HepG2 (cell line): ENCODE results near the gene CCNG1. TPM values are rescaled to one million over a fixed set of nuclear protein-coding genes. Genes with fewer than 3 reads are reported as not detected.

Experiments used
- FOXC1 ChIP-seq: sonication (generic); formaldehyde crosslinking; IDR thresholded peaks from 2 replicates; pipeline ENCODE4 v1.8.0; 2022; ENCODE audit warnings: mild to moderate bottlenecking, missing genetic modification reagents, borderline replicate concordance
- IKZF5 ChIP-seq: IDR thresholded peaks from 2 replicates; pipeline ENCODE4 v1.6.1; 2018; ENCODE audit warnings: missing genetic modification reagents, mild to moderate bottlenecking, missing compliant biosample characterization
- KAT7 ChIP-seq: IDR thresholded peaks from 2 replicates; pipeline ENCODE4 v1.6.1; 2018; ENCODE audit warnings: borderline replicate concordance, missing compliant biosample characterization
- KMT2B ChIP-seq: IDR thresholded peaks from 2 replicates; pipeline ENCODE4 v1.6.1; 2016; ENCODE audit warnings: missing genetic modification reagents, missing compliant biosample characterization
- ZNF232 ChIP-seq: sonication (generic); formaldehyde crosslinking; IDR thresholded peaks from 2 replicates; pipeline ENCODE4 v1.4.0; 2020; ENCODE audit warnings: missing genetic modification reagents, borderline replicate concordance
- ZNF260 ChIP-seq: sonication (generic); formaldehyde crosslinking; IDR thresholded peaks from 2 replicates; pipeline ENCODE4 v1.4.0; 2020; ENCODE audit warnings: missing genetic modification reagents, low read depth, mild to moderate bottlenecking, borderline replicate concordance
- ZNF503 ChIP-seq: sonication (generic); formaldehyde crosslinking; IDR thresholded peaks from 2 replicates; pipeline ENCODE4 v1.4.0; 2020; ENCODE audit warnings: missing genetic modification reagents
- polyA plus RNA-seq, 8 experiments: library from polyadenylated mRNA; depleted of rRNA in 3 of 8; stranded (reverse) in 7 of 8; unstranded in 1 of 8; fragments of >200 nt; fragmentation: Illumina TruSeq in 4 of 8; extraction: Trizol in 4 of 8; gene quantifications; 2 replicates each; pipeline versions ENCODE4 v1.2.1 to v1.2.3, GENCODE V29; 2011 to 2016; ENCODE audit warnings: low read depth in 4 of 8, missing spikeins in 1 of 8, mixed read lengths in 1 of 8; ENCODE audit not compliant: insufficient read depth in 1 of 8
- total RNA-seq, 5 experiments: library from RNA; depleted of rRNA; stranded (reverse); fragments of >200 nt; fragmentation: Illumina TruSeq; extraction: Trizol; gene quantifications; 2 replicates each; pipeline ENCODE4 v1.2.3, GENCODE V29; 2016; ENCODE audit warnings: low read depth in 1 of 5
- TF ChIP-seq, protein P1 (sequence below): sonication (generic); formaldehyde crosslinking; IDR thresholded peaks from 2 replicates; pipeline ENCODE4 v1.9.0; 2021; ENCODE audit warnings: mild to moderate bottlenecking, missing genetic modification reagents
- TF ChIP-seq, protein P2 (sequence below): sonication (generic); formaldehyde crosslinking; conservative IDR thresholded peaks from 2 replicates; pipeline ENCODE4 v1.8.0; 2022; ENCODE audit warnings: missing genetic modification reagents

Gene CCNG1
- total and polyA plus RNA-seq, 2 of the 13 experiments (the other 11 are each of a cell fraction or from before 2014, with no cell fraction given), result 181 to 353 TPM

- TF ChIP-seq, protein P1, sequence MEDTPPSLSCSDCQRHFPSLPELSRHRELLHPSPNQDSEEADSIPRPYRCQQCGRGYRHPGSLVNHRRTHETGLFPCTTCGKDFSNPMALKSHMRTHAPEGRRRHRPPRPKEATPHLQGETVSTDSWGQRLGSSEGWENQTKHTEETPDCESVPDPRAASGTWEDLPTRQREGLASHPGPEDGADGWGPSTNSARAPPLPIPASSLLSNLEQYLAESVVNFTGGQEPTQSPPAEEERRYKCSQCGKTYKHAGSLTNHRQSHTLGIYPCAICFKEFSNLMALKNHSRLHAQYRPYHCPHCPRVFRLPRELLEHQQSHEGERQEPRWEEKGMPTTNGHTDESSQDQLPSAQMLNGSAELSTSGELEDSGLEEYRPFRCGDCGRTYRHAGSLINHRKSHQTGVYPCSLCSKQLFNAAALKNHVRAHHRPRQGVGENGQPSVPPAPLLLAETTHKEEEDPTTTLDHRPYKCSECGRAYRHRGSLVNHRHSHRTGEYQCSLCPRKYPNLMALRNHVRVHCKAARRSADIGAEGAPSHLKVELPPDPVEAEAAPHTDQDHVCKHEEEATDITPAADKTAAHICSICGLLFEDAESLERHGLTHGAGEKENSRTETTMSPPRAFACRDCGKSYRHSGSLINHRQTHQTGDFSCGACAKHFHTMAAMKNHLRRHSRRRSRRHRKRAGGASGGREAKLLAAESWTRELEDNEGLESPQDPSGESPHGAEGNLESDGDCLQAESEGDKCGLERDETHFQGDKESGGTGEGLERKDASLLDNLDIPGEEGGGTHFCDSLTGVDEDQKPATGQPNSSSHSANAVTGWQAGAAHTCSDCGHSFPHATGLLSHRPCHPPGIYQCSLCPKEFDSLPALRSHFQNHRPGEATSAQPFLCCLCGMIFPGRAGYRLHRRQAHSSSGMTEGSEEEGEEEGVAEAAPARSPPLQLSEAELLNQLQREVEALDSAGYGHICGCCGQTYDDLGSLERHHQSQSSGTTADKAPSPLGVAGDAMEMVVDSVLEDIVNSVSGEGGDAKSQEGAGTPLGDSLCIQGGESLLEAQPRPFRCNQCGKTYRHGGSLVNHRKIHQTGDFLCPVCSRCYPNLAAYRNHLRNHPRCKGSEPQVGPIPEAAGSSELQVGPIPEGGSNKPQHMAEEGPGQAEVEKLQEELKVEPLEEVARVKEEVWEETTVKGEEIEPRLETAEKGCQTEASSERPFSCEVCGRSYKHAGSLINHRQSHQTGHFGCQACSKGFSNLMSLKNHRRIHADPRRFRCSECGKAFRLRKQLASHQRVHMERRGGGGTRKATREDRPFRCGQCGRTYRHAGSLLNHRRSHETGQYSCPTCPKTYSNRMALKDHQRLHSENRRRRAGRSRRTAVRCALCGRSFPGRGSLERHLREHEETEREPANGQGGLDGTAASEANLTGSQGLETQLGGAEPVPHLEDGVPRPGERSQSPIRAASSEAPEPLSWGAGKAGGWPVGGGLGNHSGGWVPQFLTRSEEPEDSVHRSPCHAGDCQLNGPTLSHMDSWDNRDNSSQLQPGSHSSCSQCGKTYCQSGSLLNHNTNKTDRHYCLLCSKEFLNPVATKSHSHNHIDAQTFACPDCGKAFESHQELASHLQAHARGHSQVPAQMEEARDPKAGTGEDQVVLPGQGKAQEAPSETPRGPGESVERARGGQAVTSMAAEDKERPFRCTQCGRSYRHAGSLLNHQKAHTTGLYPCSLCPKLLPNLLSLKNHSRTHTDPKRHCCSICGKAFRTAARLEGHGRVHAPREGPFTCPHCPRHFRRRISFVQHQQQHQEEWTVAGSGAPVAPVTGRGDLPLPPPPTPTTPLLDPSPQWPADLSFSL (CRISPR knock-in tag), result no peak
- TF ChIP-seq, protein P2, sequence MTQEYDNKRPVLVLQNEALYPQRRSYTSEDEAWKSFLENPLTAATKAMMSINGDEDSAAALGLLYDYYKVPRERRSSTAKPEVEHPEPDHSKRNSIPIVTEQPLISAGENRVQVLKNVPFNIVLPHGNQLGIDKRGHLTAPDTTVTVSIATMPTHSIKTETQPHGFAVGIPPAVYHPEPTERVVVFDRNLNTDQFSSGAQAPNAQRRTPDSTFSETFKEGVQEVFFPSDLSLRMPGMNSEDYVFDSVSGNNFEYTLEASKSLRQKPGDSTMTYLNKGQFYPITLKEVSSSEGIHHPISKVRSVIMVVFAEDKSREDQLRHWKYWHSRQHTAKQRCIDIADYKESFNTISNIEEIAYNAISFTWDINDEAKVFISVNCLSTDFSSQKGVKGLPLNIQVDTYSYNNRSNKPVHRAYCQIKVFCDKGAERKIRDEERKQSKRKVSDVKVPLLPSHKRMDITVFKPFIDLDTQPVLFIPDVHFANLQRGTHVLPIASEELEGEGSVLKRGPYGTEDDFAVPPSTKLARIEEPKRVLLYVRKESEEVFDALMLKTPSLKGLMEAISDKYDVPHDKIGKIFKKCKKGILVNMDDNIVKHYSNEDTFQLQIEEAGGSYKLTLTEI (CRISPR knock-in tag), result no peak
- TF ChIP-seq IKZF5 (CRISPR knock-in tag) (peak; percentile 82), ZNF503 (CRISPR knock-in tag) (0 out of 2 replicates have a peak, but pooled peaks have one; percentile 26), KMT2B (CRISPR knock-in tag) (peak; percentile 85), FOXC1 (CRISPR knock-in tag) (peak; percentile 83; the same call in 1 of the 2 replicates), KAT7 (CRISPR knock-in tag) (peak; percentile 75; the same call in 1 of the 2 replicates), ZNF260 (CRISPR knock-in tag) (no peak), ZNF232 (CRISPR knock-in tag) (peak; percentile 90; the same call in 1 of the 2 replicates)
These were observed 22.6 kb downstream of the CCNG1 start, which contains the start of gene NUDCD2 (continued) for GRCh38 chr5:163459819-163460561.
